ENCODE measurements around the gene SLIT3. TPM values are rescaled to one million over a fixed set of nuclear protein-coding genes. Genes with fewer than 3 reads are reported as not detected.
A peak's percentile ranks its signal among the peaks of the same experiment; 100 is the strongest.
"Not testable (repeated sequence)": the region's sequence is repeated elsewhere in the genome, so short reads cannot be mapped to it uniquely, and the experiment has no call there.

The SLIT3 gene
- total RNA-seq, 2 experiments from 2014 or later = 0.20 to 0.43 TPM

DNA sequence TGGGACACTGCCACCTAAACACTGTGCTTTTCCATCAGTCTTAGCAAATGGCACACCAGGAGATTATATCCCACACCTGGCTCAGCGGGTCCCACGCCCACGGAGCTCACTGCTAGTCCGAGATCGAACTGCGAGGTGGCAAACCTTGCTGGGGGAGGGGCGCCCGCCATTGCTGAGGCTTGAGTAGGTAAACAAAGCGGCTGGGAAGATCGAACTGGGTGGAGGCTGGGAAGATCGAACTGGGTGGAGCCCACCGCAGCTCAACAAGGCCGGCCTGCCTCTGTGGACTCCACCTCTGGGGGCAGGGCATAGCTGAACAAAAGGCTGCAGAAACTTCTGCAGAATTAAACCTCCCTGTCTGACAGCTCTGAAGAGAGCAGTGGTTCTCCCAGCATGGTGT, 670.0 kb downstream of the SLIT3 start:
- H3K4me3 Mint-ChIP-seq, H3K9me3 Mint-ChIP-seq, H3K4me1 Mint-ChIP-seq, DNase-seq, H3K36me3 Mint-ChIP-seq, H3K27ac Mint-ChIP-seq: not testable (repeated sequence)
- peaks cover 28% of the 10 kb centered on the region for H3K27me3 Mint-ChIP-seq

DNA sequence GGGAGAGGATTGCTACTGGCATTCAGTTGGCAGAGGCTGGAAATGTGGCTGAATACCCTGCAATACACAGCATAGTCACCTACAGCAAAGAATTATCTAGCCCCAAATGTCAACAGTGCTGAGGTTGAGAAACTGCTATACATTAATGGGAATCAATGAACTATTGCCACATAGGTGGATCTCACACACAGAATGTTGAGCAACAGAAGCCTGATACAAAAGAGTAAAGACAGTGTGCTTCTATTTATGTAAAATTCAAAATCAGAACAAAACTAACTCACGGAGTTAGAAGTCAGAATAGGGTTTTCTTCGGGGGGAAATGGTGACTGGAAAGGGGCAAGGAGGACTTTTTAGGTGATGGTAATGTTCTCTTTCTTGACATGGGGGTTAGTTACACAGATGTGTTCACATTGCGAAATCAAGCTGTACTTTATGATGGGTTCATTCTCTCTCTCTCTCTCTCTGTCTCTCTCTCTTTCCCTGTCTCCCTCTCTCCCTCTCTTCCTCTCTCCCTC, 676.0 kb downstream of the SLIT3 start:
- H3K36me3 Mint-ChIP-seq = no peaks in the 10 kb centered on the region
- H3K27ac Mint-ChIP-seq = no peak overlapping the region
- no peaks in the 10 kb centered on the region for H3K9me3 Mint-ChIP-seq
- peaks cover 15% of the 10 kb centered on the region for H3K27me3 Mint-ChIP-seq
- DNase-seq = no peak
- H3K4me3 Mint-ChIP-seq = no peak overlapping the region
- no peaks in the 10 kb centered on the region for H3K4me1 Mint-ChIP-seq

DNA sequence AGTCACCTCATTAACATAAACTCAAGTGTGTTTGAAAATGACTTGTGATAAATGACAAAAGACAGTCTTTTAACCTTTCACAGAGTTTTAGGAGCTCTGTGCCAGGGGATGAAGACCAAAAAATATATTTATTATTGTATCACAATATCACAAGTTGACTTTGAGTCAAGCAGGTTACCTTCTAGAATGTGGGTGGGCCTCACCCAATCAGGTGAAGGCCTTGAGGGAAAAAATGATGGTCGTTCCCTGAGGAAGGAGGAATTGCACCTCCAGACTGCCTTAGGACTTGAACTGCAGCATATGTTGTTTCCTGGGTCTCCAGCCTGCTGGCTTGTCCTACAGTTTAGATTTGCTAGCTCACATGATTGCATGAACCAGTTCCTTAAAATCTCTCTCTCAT, 680.1 kb downstream of the SLIT3 start:
- no peaks in the 10 kb centered on the region for H3K9me3 Mint-ChIP-seq

DNA sequence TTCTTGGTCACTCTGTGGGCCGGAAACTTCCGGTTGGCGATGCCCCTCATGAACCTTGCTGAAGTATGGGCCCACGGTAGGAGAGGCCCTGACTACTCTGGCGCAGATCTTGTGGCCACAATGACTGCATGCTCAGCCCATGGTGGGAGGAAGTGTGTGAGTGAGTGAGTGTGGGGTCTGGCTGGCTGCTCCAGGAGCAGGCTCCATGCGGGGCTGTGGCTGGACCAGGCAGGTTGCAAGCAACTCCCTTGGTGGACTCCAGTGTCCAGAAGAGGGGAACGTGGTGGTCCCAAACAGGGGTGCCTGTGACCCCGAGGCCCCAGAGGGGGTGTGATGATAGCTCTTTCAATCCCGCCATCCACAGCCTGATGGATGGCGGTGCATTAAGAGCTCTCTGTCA, 686.3 kb downstream of the SLIT3 start:
- no peak overlapping the region for H3K27ac Mint-ChIP-seq
- no peaks in the 10 kb centered on the region for H3K36me3 Mint-ChIP-seq
- peaks cover 5% of the 10 kb centered on the region for H3K4me1 Mint-ChIP-seq

More for the DNA sequence above, 680.1 kb downstream of the SLIT3 start:
- DNase-seq = no peak
- H3K36me3 Mint-ChIP-seq = no peaks in the 10 kb centered on the region
- no peaks in the 10 kb centered on the region for H3K4me1 Mint-ChIP-seq
- H3K27me3 Mint-ChIP-seq = no peaks in the 10 kb centered on the region
- no peak overlapping the region for H3K27ac Mint-ChIP-seq
- H3K4me3 Mint-ChIP-seq = no peak overlapping the region

DNA sequence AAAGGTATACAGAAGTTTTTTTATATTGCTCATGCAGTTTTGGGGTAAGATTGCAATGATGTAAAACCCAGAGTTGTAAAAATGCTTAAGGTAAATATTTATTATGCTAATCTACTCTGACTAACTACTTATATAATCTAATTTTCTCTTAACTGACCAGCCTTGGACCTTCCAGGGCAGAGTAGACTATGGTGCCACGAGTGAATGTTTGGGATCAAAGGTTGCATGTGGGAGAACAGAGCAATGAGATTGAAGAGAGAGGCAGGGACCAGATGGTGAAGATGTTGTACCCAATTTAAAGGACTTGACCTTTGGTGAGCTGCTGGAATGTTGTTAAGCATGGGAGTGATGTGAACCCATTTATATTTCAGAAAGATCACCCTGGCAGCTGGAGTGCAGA, 686.9 kb downstream of the SLIT3 start:
- Mint-ChIP-seq H3K27me3 (no peaks in the 10 kb centered on the region), H3K4me3 (no peak overlapping the region), H3K9me3 (peaks cover 5% of the 10 kb centered on the region), H3K36me3 (no peaks in the 10 kb centered on the region), H3K4me1 (peaks cover 5% of the 10 kb centered on the region), H3K27ac (no peak overlapping the region)
- DNase-seq = no peak

More for the DNA sequence above, 686.3 kb downstream of the SLIT3 start:
- no peak for DNase-seq
- Mint-ChIP-seq H3K4me3 (no peak overlapping the region), H3K27me3 (no peaks in the 10 kb centered on the region), H3K9me3 (peaks cover 5% of the 10 kb centered on the region)

DNA sequence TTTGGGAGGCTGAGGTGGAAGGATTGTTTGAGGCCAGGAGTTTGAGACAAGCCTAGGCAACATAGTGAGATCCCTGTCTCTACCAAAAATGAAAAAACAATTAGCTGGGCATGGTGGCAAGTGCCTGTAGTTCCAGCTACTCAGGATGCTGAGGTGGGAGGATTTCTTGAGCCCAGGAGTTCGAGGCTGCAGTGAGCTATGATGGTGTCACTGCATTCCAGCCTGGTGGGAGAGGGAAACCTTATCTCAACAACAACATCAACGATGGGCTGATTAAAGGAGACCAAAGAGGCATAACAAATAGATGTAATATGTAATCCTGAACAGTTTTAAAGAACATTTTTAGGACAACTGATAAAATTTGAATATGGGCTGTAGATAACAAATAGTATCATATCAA, 687.5 kb downstream of the SLIT3 start:
- H3K9me3 Mint-ChIP-seq = peaks cover 5% of the 10 kb centered on the region
- peak overlapping the region; percentile 30 for H3K27ac Mint-ChIP-seq
- H3K4me3 Mint-ChIP-seq = no peak overlapping the region

DNA sequence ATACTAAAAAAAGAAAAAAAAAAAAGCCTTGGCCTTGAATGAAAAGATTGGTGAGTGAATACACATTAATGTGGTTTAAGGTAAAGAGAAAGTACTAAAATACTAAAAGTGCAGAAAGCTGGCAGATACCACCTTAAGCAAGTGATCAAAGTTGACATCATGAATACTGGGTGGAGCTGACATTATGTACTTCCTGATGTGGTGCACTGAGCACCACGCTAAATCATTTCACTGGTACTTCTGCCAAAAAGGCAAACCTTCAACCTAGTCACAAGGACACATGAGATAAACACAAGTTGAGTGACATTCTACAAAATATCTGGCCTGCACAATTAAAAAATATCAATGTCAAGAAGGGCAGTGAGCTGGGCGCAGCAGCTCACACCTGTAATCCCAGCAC, 687.9 kb downstream of the SLIT3 start:
- peaks cover 5% of the 10 kb centered on the region for H3K9me3 Mint-ChIP-seq
- H3K36me3 Mint-ChIP-seq = no peaks in the 10 kb centered on the region
- DNase-seq = no peak
- H3K4me3 Mint-ChIP-seq = no peak overlapping the region
- H3K4me1 Mint-ChIP-seq = peaks cover 6% of the 10 kb centered on the region
- H3K27ac Mint-ChIP-seq = peak overlapping the region; percentile 30
- no peaks in the 10 kb centered on the region for H3K27me3 Mint-ChIP-seq

More for the DNA sequence above, 687.5 kb downstream of the SLIT3 start:
- Mint-ChIP-seq H3K27me3 (no peaks in the 10 kb centered on the region), H3K36me3 (no peaks in the 10 kb centered on the region), H3K4me1 (peaks cover 5% of the 10 kb centered on the region)
- no peak for DNase-seq

DNA sequence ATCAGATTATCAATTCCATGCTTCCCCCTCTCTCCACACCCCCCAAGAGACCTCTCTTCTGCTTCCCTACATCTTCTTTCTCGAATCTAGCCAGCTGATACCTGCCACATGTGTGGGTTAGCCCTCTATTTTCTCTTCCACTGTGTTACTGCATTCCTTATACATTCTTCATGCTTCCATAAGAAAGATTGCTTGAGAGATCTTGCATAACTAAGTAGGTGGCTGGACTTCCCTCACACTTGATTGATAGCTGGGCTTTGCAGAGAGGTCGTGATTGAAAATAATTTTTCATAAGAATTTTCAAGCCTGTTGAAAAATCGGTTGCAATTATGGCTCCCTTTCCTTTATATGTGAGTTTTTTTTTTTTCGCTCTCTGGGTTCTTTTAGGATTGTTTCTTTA, 688.8 kb downstream of the SLIT3 start:
- DNase-seq = no peak
- H3K36me3 Mint-ChIP-seq = no peaks in the 10 kb centered on the region
- no peak overlapping the region for H3K27ac Mint-ChIP-seq
- H3K27me3 Mint-ChIP-seq = no peaks in the 10 kb centered on the region
- H3K4me1 Mint-ChIP-seq = peaks cover 8% of the 10 kb centered on the region
- no peak overlapping the region for H3K4me3 Mint-ChIP-seq
- peaks cover 5% of the 10 kb centered on the region for H3K9me3 Mint-ChIP-seq
